Measurements from ENCODE around the gene USP6NL. TPM values are rescaled to one million over a fixed set of nuclear protein-coding genes. Genes with fewer than 3 reads are reported as not detected.

The USP6NL gene
- total RNA-seq, 1 experiment from 2014 or later: 21.4 TPM

GRCh38 chr10:11595395-11595692 is 16.1 kb downstream of the USP6NL start:
- ChIA-PET POLR2A (no interaction called here), CTCF (interaction anchor here (0.9 kb wide), 1 partner anchor 13 kb away, joined by 3 read pairs; no protein-coding TSS in a partner anchor)
- Mint-ChIP-seq H3K27ac (peak overlapping the region; percentile 75), H3K36me3 (peaks cover 3% of the 10 kb centered on the region; the same call in 1 of the 2 replicates), H3K9me3 (no peaks in the 10 kb centered on the region), H3K27me3 (ENCODE audit: low read depth) (no peaks in the 10 kb centered on the region), H3K4me1 (peaks cover 31% of the 10 kb centered on the region), H3K4me3 (no peak overlapping the region)
- TF ChIP-seq CDX4 (CRISPR knock-in tag; IDR thresholded peaks at IDR 0.05; ENCODE audit: borderline replicate concordance) (no peak), SP1 (CRISPR knock-in tag; conservative IDR thresholded peaks at IDR 0.05) (no peak), ZNF317 (CRISPR knock-in tag; IDR thresholded peaks at IDR 0.05; ENCODE audit: borderline replicate concordance, low read depth) (no peak), ZNF281 (CRISPR knock-in tag; IDR thresholded peaks at IDR 0.05) (no peak), SOX15 (CRISPR knock-in tag; IDR thresholded peaks at IDR 0.05) (no peak), ZBTB21 (CRISPR knock-in tag; IDR thresholded peaks at IDR 0.05; ENCODE audit: borderline replicate concordance) (no peak), RELA (CRISPR knock-in tag; IDR thresholded peaks at IDR 0.05; ENCODE audit: borderline replicate concordance) (no peak), E2F4 (CRISPR knock-in tag; IDR thresholded peaks at IDR 0.05; ENCODE audit: borderline replicate concordance, low read depth) (no peak), E2F1 (CRISPR knock-in tag; IDR thresholded peaks at IDR 0.05) (no peak), CTCF (IDR thresholded peaks at IDR 0.05) (no peak), ETV6 (CRISPR knock-in tag; IDR thresholded peaks at IDR 0.05) (no peak), FOXK1 (CRISPR knock-in tag; IDR thresholded peaks at IDR 0.05) (no peak), FOXJ3 (CRISPR knock-in tag; IDR thresholded peaks at IDR 0.05; ENCODE audit: borderline replicate concordance) (no peak), NR1H2 (CRISPR knock-in tag; IDR thresholded peaks at IDR 0.05) (no peak), ATF1 (CRISPR knock-in tag; IDR thresholded peaks at IDR 0.05) (no peak), ATF3 (CRISPR knock-in tag; conservative IDR thresholded peaks at IDR 0.05) (no peak)
- TF ChIP-seq, protein P1, sequence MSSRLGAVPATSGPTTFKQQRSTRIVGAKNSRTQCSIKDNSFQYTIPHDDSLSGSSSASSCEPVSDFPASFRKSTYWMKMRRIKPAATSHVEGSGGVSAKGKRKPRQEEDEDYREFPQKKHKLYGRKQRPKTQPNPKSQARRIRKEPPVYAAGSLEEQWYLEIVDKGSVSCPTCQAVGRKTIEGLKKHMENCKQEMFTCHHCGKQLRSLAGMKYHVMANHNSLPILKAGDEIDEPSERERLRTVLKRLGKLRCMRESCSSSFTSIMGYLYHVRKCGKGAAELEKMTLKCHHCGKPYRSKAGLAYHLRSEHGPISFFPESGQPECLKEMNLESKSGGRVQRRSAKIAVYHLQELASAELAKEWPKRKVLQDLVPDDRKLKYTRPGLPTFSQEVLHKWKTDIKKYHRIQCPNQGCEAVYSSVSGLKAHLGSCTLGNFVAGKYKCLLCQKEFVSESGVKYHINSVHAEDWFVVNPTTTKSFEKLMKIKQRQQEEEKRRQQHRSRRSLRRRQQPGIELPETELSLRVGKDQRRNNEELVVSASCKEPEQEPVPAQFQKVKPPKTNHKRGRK (CRISPR knock-in tag; IDR thresholded peaks at IDR 0.05; ENCODE audit: borderline replicate concordance): no peak
- TF ChIP-seq, protein P2, sequence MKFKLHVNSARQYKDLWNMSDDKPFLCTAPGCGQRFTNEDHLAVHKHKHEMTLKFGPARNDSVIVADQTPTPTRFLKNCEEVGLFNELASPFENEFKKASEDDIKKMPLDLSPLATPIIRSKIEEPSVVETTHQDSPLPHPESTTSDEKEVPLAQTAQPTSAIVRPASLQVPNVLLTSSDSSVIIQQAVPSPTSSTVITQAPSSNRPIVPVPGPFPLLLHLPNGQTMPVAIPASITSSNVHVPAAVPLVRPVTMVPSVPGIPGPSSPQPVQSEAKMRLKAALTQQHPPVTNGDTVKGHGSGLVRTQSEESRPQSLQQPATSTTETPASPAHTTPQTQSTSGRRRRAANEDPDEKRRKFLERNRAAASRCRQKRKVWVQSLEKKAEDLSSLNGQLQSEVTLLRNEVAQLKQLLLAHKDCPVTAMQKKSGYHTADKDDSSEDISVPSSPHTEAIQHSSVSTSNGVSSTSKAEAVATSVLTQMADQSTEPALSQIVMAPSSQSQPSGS (CRISPR knock-in tag; IDR thresholded peaks at IDR 0.05; ENCODE audit: borderline replicate concordance, low read depth): no peak
- no peak for ATAC-seq
- no peak for DNase-seq (ENCODE audit: low spot score)
